ENCODE results near the gene SOCS1.

- TF ChIP-seq POLR2AphosphoS5 (IDR thresholded peaks at IDR 0.05; ENCODE audit: low read depth) (no peak), CTCF (conservative IDR thresholded peaks at IDR 0.05; ENCODE audit: low read depth in 2 of 2) (no peak)
Observed at GRCh38 chr16:11245222-11245737, 10.7 kb downstream of the SOCS1 start.
